Cortex of kidney (tissue), 1 donor: ENCODE results near the gene OMP.

Experiments
- DNase-seq: peaks from one replicate; lab custom pipeline; 2025; lab: John Stamatoyannopoulos, UW

Gene OMP

DNA sequence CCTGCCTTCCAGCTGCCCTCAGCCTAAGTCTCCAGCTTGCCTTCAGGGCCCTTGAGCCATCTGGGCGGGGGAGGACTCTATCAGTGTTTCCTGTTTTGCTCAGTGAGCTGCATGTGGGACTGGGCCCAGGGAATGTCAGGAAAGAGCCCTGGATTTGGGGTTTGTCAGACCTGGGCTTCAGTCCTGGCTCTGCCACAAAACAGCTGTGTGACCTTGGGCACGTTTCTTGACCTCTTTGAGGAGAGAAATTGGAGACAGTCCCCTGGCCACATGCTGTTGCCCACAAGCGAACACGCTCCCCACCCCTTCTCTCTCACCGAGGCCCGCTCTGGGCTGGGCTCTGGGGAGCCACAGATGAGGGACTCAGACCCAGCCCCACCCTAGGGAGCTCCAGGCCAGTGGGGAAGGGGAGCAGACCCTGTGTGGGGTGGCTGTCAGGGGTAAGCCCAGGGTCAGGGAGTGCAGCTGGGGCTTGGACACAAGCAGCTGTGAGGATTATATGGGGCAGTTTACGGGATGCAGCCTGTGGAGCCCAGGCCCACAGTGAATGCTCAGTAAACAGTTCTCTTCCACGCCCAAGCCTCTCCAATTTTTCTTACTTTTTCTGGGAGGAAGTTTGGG, 37.7 kb downstream of the OMP start:
- DNase-seq = no peak

DNA sequence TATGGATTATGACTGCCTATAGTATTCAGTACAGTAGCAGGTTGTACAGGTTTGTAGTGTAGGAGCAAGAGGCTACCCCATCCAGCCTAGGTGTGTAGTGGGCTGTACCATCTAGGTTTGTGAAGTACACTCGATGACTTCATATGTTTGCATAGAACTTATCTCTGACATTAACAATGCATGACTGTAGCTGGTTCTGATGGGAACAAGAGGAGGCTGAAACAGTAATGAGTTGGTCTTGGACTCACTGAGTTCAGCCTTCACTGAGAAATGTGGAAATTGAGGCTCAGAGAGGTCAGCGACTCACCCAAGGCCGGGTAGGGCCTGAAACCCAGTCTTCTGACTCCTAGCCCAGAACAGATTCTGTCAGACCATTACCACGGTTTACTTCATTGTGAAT, 38.4 kb downstream of the OMP start:
- DNase-seq = no peak

DNA sequence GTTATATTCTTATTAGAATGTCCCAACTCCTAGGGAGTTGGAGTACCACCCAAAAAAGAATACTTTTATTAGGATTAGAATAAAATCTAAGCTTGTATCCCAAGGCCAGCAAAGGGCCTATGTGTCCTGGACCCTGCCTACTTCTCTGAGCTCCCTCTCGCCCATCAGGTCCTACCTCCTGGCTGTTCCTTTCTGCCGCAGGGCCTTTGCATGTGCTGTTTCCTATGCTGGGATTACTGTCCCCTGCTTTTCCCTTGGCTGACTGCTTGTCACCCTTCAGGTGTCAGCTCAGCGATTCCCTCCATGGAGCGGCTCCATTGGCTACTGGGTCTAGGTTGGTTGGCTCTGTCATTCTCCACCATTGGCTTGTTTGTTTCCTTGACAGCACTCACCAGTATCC, 38.8 kb downstream of the OMP start:
- DNase-seq = no peak

DNA sequence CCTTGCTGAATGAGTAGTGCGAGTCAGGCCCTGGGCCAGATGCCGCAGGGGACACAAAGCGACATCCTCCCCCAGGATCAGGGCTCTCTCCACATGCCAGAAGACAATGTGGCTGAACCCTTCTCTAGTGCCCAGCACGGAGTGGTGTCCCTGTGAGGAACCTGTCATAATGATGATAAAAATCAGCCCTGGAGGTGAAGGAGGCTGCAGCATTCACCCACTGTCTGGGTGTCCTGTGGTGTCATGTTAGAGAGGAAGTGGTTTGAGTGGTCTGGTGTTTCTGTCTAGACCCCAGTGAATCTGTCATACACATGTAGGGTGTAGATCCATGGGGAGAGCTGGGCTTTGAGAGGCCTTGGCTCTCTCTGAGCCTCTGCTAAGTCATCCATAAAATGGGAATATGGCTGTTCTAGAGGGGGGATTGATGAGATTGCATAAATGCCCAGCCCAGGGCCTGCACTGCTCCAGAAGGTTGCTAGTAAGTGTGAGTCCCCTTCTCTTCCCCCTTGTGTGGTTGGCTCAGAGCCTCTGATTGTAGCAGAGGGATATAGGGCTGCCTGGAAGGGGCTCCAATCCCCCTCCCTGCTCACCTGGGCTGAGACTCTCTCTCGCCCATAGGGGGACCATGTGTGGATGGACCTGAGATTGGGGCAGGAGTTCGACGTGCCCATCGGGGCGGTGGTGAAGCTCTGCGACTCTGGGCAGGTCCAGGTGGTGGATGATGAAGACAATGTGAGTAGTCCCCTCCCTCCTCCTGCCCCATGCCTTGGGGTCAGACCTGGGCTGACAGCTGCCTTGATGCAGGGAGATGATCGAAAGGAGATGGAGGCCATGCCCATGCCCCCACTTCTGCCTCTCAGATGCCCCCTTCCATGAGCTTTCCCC, 39.7 kb downstream of the OMP start:
- no peak for DNase-seq

DNA sequence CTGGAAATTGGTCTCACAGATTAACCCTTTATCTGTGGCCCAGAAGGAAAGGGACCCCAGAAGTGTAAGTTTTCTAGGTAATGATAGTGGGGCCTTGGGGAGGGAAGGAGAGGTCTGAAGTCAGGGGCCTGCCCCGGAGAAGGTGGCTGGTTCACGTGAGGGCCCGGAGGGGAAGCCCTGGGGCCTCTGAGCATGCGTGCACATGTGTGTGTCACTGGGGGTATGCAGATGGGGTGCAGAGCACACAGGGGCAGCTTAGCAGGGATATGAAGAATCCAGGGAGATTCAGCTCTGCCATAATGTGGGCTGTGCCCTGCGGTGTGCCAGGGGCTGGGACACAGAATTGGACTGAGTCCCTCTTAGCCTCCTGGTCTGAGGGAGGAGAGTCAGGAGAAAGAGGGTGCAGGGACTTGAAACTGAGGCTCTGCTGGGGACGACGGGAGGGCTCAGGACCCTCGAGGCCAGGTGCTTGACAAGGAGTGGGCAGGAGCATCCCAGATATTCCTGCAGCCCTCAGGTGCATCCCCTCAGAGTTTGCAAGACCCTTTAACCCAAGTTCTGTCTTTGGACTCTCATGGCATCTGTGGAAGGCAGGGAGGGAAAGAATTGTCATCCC, 40.9 kb downstream of the OMP start:
- DNase-seq = no peak

DNA sequence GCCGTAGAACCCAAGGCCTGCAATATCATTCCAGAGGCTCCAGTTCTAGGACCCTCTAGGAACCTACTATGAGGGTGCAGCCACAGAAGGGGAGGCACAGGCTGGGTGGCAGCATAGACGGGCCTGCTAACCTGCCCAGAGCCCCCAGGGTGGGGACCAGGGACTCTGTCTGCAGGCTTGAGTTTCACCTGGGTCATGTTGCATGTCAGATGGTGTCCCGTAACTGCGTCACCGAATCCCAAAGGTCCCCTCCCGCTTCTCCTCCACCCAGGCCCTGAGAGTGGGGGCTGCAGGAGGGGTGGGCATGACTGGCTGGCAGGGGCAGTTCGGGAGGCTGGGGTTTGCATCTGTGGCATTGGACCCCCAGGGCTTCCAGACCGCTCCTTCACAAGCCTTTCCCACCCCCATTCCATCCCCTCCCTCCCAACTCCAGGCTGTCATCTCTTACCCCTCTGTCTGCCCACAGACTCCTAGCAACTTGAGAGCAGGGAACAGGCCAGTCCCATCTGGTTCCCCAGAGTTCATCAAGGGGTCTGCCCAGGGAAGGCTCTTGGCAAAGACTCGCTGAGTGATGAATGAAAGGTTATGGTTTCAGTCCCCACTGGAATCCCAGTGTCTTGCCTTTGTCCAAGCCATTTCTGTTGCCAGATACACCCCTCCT, 41.7 kb downstream of the OMP start:
- DNase-seq = no peak

DNA sequence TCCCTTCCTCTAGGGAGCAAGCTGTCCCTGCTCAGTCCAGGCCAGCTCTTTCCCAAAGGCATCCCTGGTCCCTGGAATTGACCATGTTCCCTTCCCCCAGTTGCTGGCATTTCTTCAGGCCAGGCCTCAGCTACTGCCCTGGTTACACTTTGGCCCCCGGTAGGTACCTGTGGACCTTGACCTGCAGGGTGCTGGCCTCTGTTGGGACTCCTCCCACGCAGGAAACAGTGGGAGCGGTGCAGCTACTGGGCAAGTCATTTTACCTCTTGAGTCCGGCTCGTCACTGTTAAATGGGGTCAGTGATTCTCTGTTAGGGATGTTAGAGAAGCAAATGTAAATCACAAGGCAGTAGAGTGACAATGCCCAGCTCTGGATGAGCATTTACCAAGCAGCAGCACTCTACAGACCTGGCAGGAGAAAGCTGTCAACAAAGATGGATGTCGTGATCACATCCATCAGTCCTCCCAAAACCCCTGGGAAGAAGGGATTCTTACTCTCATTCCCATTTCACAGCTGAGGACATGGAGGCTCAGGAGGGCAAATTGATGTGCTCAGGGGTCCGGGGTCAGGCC, 42.3 kb downstream of the OMP start:
- DNase-seq = no peak

DNA sequence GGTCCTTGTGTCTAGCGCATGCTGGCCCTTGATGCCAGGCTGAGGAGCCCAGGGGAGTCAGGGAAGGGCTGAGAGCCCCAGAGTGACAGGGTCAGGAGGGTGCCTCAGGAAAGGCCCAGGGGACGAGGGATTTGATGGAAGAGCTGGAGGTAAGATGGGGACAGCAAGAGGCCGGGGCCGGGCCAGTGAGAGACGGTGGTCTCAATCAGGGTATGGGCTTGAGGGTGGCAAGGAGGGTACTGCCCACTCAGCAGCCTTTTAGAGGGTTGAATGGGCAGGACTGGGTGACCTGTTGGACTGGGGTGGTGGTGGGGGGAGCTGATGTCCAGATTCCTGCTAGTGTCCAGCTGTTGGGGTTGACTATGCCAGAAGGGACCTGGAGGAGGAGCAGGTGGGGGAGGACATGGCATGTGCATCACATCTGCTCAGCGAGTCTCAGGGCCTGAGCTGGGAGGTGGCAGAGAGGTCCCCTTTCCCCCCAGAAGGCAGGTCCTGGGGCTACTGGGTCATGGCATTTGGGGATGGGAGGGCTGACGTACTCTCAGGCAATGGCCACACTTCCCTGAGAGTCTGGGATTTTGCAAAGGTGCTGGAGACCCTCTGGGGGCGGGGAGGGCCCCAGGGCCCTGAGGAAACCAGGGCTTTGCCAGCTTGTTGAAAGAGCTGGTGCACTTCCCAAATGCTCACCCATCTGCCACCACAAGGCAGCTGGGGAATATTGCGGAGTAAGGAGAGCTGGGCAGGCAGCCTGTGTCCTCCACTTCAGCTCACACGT, 43.8 kb downstream of the OMP start:
- no peak for DNase-seq

DNA sequence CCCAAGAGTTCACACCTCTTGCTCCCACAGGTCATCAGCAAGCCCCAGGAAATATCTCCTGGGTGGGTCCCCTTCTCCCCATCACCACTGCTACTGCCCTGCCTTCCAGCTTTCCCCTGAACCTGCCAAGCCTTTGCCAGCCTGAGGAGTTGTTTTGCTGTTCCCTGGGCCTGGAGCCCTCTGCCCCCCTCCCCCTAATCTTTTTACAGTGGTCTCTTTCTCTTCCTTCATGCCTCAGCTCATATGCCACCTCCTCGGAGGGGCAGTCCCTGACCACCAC, 44.3 kb downstream of the OMP start:
- no peak for DNase-seq

DNA sequence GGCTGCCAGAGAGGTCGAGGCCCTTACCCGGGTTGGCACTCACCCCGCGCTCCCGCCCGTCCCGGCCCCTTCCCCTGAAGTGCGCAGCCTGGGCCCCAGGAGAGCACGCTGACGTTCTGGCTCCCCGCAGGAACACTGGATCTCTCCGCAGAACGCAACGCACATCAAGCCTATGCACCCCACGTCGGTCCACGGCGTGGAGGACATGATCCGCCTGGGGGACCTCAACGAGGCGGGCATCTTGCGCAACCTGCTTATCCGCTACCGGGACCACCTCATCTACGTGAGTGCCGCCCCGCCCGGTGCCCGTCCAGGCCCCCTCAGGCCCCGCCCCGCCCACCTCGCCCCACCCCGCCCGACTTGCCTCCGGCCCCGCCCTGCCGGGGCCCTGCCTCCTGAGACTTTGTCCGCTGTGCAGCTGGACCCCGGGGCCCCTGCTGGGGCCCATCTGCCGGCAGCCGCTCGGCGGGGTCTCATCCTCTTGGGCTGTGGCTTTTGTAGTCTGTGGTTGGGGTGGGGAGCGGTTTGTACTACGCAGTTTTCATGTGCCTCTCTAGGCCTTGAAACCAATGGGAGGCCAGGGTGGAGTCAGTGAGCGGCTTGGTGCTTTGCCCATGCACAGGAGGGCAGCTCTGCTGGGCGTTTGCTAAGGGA, 45.2 kb downstream of the OMP start:
- no peak for DNase-seq

DNA sequence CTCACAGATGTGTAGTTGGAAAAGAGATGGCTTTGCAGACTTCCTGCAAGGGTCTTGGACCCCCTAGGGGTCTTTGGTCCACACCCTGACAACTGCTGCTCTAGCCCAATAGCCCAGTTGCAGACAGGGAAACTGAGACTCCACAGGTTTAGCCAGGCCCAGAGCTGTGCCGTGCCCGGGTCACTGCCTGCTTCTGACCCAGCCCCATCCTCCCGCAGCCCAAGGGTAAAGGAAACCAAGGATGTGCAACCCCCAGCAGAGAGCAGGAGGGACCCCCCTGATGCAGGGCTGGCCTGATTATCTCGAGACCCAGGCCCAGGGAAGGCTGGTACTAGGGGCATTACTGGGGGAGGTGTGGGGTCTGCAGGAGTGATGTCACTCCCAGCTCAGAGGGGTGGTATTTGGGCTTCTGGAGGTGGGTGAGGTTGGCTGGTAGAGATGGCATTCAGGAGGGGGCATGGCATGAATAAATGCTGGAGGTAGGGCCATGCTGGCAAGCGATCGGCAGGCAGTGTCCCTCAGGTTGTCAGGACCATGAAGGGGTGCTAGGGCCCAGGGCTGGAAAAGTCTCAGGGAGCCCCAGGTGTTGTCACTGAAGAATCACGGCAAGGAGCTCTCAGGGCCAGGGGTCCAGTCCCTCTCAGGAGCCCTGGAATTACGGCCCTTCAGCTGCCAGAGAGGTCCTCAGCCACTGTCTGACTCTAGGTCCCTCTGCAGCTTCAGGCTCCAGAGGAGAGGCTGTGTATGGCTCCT, 46.5 kb downstream of the OMP start:
- no peak for DNase-seq

DNA sequence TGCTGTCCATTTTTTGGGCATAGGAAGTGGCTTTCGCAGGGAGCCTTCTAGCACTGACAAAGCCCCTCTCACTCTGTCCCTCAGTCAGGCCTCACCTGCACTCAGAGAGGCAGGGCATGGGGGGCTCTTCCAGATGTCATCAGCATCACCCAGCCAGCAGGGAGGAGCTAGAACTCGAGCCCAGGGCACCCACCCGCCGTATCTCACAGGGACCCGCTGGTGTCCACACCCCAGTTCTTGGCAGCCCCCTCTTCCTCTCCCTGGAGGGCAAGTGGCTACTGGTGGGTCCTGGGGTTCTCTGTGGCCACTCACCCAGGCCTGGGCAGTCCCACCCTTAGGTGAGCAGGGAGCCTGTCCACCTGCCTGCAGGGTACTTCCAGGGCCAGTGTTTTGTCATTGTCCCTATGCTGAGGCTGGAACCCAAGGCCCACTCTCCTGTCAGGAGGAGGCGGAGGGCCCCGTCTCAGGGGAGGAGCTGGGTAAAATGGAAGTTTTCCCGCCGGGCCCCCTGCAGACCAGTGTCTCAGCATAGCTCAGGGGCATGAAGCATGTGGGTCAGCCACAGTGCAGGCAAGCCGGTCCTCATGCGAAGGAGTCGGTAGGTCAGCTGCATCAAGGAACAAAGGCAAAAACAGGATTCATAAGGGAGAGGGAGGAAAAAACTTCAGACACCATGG, 47.2 kb downstream of the OMP start:
- no peak for DNase-seq

DNA sequence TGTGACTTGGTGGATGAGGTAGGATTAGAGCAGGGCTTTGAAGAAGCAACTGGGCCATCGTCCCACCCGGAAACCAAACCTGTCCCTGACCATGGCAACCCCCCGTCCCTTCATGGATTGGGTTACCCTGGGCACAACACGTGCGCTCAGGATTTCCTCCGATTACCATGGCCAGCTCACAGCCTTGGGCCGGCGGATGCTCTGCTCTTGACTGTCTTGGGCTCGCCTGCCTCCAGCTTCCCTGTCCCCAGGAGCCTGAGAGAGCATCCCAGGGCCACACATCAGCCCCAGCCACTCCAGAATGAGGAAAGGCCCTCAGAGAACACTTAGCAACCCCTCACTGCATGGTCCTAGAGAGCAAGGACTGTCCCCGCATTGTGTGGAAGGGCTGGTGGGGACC, 48.2 kb downstream of the OMP start:
- no peak for DNase-seq

DNA sequence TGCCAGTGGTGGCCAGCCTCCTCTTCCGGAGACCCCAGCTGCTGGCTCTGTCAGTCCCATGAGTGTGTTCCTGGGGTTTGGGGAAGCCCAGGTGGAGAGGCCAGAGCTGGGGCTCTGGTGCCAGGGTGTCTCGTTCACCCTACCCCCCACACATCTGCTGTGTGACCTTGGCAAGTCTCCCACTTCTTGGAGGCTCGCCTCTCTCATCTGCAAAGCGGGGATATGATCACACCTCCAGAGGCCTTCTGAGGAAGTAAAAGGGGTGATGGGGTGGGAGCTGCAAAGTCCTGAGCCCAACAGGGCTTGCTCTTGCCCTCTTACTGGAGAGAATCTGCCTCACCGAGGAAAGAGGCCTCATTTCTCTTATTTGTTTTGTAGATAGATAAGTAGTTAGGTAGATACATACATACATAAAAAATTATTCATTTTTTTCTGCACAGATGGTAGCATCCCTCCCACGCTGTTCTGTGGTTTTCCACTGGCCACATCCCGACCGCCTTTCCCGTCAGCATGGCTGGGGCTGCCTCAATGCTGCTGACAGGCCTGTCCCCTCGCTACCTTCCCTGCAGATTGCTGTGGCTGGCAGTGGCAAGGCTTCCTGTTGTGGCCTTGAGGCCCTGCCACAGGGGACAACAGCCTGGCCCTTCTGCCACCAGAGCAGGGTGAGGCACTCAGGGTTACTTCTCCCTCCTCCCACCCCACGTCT, 49.3 kb downstream of the OMP start:
- no peak for DNase-seq

DNA sequence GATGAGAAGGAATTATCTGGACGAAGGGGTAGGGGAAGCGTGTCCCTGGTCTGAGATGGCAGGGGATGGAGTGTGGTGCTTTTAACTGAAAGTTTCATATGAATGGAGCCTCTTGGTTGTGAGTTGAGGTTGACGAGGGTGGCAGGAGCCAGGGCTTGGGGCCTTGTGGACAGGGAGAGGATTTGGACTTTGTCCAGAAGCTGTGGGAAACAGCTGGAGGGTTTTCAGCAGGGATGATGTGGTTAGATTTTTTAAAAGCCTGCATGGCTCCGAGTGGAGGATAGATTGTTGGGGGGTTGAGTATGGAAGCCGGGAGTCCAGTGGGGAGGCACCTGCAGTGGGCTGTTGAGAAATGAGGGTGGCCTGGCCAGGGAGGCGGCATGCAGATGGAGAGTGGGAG, 50.2 kb downstream of the OMP start:
- no peak for DNase-seq
